WTC11 (cell line): Measurements from ENCODE around the gene NOTO. TPM values are rescaled to one million over a fixed set of nuclear protein-coding genes. Genes with fewer than 3 reads are reported as not detected.

ENCODE experiments used
- ATAC-seq: fragments of 200-7000 bp; cut with Tn5 transposase; 2 replicates; pipeline ENCODE4 v1.10.0; 2021; ENCODE audit warnings: mild to moderate bottlenecking, moderate library complexity
- CTCF ChIA-PET: fragments of 300-600 bp; sonication (Branson Sonifier 250); formaldehyde crosslinking; loops from one replicate; lab custom pipeline; 2021; ENCODE audit warnings: antibody characterized with exemption; lab: Charles Lee
- POLR2A ChIA-PET: fragments of 350-600 bp; sonication (Branson Sonifier 250); formaldehyde crosslinking; loops from one replicate; lab custom pipeline; 2021; ENCODE audit warnings: antibody characterized with exemption; lab: Charles Lee
- DNase-seq: peaks from one replicate; pipeline ENCODE4 v3.0.0; 2021; ENCODE audit warnings: low spot score
- H3K27ac Mint-ChIP-seq: 2 replicates; pipeline ENCODE4 v1.8.0; 2021; ENCODE audit warnings: mixed read lengths
- H3K27me3 Mint-ChIP-seq: 2 replicates; pipeline ENCODE4 v1.8.0; 2021; ENCODE audit warnings: low read depth, mild to moderate bottlenecking, moderate library complexity, mixed read lengths
- H3K36me3 Mint-ChIP-seq: 2 replicates; pipeline ENCODE4 v1.8.0; 2021; ENCODE audit warnings: mixed read lengths
- H3K4me1 Mint-ChIP-seq: 2 replicates; pipeline ENCODE4 v1.8.0; 2022; ENCODE audit warnings: mixed read lengths
- H3K4me3 Mint-ChIP-seq: 2 replicates; pipeline ENCODE4 v1.8.0; 2021; ENCODE audit warnings: mild to moderate bottlenecking, moderate library complexity, mixed read lengths
- H3K9me3 Mint-ChIP-seq: 2 replicates; pipeline ENCODE4 v1.8.0; 2021; ENCODE audit warnings: mixed read lengths
- AR ChIP-seq: fragments of 250-450 bp; sonication (Bioruptor Pico); IDR thresholded peaks from 2 replicates; pipeline ENCODE4 v1.9.0; 2021; ENCODE audit warnings: mild to moderate bottlenecking
- ATF3 ChIP-seq: sonication (generic); formaldehyde crosslinking; conservative IDR thresholded peaks from 2 replicates; pipeline ENCODE4 v1.8.1; 2022; ENCODE audit warnings: mild to moderate bottlenecking, missing genetic modification reagents
- CREM ChIP-seq: sonication (generic); formaldehyde crosslinking; IDR thresholded peaks from 2 replicates; pipeline ENCODE4 v1.8.1; 2022; ENCODE audit warnings: mild to moderate bottlenecking, missing genetic modification reagents, moderate library complexity
- CTCF ChIP-seq: fragments of 200-600 bp; IDR thresholded peaks from 2 replicates; pipeline ENCODE4 v1.8.0; 2022; ENCODE audit warnings: antibody characterized with exemption
- E2F4 ChIP-seq: sonication (generic); formaldehyde crosslinking; IDR thresholded peaks from 2 replicates; pipeline ENCODE4 v1.8.1; 2022; ENCODE audit warnings: low read depth, mild to moderate bottlenecking, moderate library complexity, missing genetic modification reagents, borderline replicate concordance
- ETV6 ChIP-seq: sonication (generic); formaldehyde crosslinking; IDR thresholded peaks from 2 replicates; pipeline ENCODE4 v1.8.1; 2022; ENCODE audit warnings: mild to moderate bottlenecking, missing genetic modification reagents
- GTF2I ChIP-seq: fragments of 250-450 bp; sonication (Bioruptor Pico); conservative IDR thresholded peaks from 2 replicates; pipeline ENCODE4 v1.4.0; 2021; ENCODE audit warnings: mild to moderate bottlenecking
- HMGA2 ChIP-seq: fragments of 250-450 bp; sonication (Bioruptor Pico); IDR thresholded peaks from 2 replicates; pipeline ENCODE4 v1.4.0; 2021; ENCODE audit warnings: mild to moderate bottlenecking, moderate library complexity
- JAZF1 ChIP-seq: fragments of 250-450 bp; sonication (Bioruptor Pico); IDR thresholded peaks from 2 replicates; pipeline ENCODE4 v1.9.0; 2021; ENCODE audit warnings: moderate library complexity, mild to moderate bottlenecking, inconsistent platforms
- NFYB ChIP-seq: sonication (generic); formaldehyde crosslinking; conservative IDR thresholded peaks from 2 replicates; pipeline ENCODE4 v1.8.0; 2022; ENCODE audit warnings: low read depth, missing genetic modification reagents
- OVOL2 ChIP-seq: fragments of 250-450 bp; sonication (Bioruptor Pico); IDR thresholded peaks from 2 replicates; pipeline ENCODE4 v1.9.0; 2021; ENCODE audit warnings: mild to moderate bottlenecking, borderline replicate concordance
- RORB ChIP-seq: fragments of 250-450 bp; sonication (Bioruptor Pico); IDR thresholded peaks from 2 replicates; pipeline ENCODE4 v1.9.0; 2021; ENCODE audit warnings: mild to moderate bottlenecking
- SMAD3 ChIP-seq: sonication (generic); formaldehyde crosslinking; IDR thresholded peaks from 2 replicates; pipeline ENCODE4 v1.8.0; 2022; ENCODE audit warnings: missing genetic modification reagents, mild to moderate bottlenecking, borderline replicate concordance
- SOX15 ChIP-seq: fragments of 250-450 bp; sonication (Bioruptor Pico); IDR thresholded peaks from 2 replicates; pipeline ENCODE4 v1.9.0; 2021; ENCODE audit warnings: mild to moderate bottlenecking
- STAT6 ChIP-seq: sonication (generic); formaldehyde crosslinking; conservative IDR thresholded peaks from 2 replicates; pipeline ENCODE4 v1.8.1; 2023; ENCODE audit warnings: mild to moderate bottlenecking, low read depth, missing genetic modification reagents, moderate library complexity
- TCF7 ChIP-seq: sonication (generic); formaldehyde crosslinking; IDR thresholded peaks from 2 replicates; pipeline ENCODE4 v1.8.0; 2022; ENCODE audit warnings: mild to moderate bottlenecking, low read depth, missing genetic modification reagents, moderate library complexity
- TP53 ChIP-seq: sonication (generic); formaldehyde crosslinking; IDR thresholded peaks from 2 replicates; pipeline ENCODE4 v1.8.1; 2023; ENCODE audit warnings: mild to moderate bottlenecking, missing genetic modification reagents
- ZBTB21 ChIP-seq: sonication (generic); formaldehyde crosslinking; IDR thresholded peaks from 2 replicates; pipeline ENCODE4 v1.8.1; 2023; ENCODE audit warnings: mild to moderate bottlenecking, missing genetic modification reagents, borderline replicate concordance
- total RNA-seq: library from RNA; stranded (reverse); gene quantifications from 3 replicates; pipeline ENCODE4 v1.2.3, GENCODE V29; 2021
- TF ChIP-seq, protein P1 (sequence below): fragments of 250-450 bp; sonication (Bioruptor Pico); IDR thresholded peaks from 2 replicates; pipeline ENCODE4 v2.1.2; 2022; ENCODE audit warnings: mild to moderate bottlenecking, moderate library complexity
- TF ChIP-seq, protein P2 (sequence below): sonication (generic); formaldehyde crosslinking; IDR thresholded peaks from 2 replicates; pipeline ENCODE4 v1.8.1; 2022; ENCODE audit warnings: missing genetic modification reagents, borderline replicate concordance
- TF ChIP-seq, protein P3 (sequence below): sonication (generic); formaldehyde crosslinking; IDR thresholded peaks from 2 replicates; pipeline ENCODE4 v1.8.0; 2022; ENCODE audit warnings: mild to moderate bottlenecking, missing genetic modification reagents
- TF ChIP-seq, protein P4 (sequence below): sonication (generic); formaldehyde crosslinking; IDR thresholded peaks from 2 replicates; pipeline ENCODE4 v1.8.0; 2022; ENCODE audit warnings: mild to moderate bottlenecking, missing genetic modification reagents

Gene NOTO
- total RNA-seq, 1 experiment from 2014 or later = 0.15 TPM

DNA sequence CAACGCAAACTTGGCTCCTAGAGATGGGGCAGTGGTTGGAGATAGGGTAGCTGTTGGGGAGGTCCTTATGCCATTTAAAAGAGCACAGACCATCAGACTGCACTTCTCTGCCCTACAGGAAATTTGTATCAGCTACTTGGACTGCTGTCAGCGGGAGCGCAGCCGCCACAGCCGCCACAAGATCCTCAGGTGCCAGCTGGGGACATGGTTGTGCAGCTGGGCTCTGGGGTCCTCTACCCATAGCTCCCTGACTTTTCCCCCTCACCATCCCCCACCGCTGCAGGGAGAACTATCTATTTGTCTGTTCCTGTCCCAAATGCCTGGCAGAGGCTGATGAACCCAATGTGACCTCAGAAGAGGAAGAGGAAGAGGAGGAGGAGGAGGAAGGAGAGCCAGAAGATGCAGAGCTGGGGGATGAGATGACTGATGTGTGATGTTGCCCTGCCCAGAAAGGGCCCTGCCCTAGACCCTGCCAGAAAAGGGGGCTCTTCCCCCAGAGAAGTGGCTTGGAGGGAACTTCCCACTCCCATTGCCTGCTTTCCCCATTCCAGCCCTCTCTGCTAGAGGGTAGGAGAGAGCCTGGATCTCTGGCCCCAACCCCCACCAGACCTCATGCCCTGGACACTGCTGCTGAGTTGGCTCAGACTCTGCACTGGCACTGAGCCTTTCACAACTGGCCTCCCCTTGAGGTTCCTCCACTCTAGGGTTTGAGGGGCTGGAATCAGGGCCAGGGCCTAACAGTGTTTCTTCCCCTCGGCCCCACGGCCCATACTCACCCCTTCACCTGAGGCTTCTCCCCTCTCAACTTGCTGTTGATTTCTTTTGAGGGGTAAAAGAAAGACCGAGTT, 23.4 kb downstream of the NOTO start:
- ChIA-PET CTCF (no interaction called here), POLR2A (no interaction called here)
- no peak for DNase-seq
- no peaks in the 10 kb centered on the region for H3K9me3 Mint-ChIP-seq
- no peaks in the 10 kb centered on the region for H3K4me1 Mint-ChIP-seq
- peaks cover 21% of the 10 kb centered on the region for H3K36me3 Mint-ChIP-seq
- H3K27ac Mint-ChIP-seq = no peak overlapping the region
- no peak for ATAC-seq
- no peak overlapping the region for H3K4me3 Mint-ChIP-seq
- TF ChIP-seq, protein P1, sequence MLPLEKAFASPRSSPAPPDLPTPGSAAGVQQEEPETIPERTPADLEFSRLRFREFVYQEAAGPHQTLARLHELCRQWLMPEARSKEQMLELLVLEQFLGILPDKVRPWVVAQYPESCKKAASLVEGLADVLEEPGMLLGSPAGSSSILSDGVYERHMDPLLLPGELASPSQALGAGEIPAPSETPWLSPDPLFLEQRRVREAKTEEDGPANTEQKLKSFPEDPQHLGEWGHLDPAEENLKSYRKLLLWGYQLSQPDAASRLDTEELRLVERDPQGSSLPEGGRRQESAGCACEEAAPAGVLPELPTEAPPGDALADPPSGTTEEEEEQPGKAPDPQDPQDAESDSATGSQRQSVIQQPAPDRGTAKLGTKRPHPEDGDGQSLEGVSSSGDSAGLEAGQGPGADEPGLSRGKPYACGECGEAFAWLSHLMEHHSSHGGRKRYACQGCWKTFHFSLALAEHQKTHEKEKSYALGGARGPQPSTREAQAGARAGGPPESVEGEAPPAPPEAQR (CRISPR knock-in tag) = no peak
- no peak for TF ChIP-seq ATF3 (CRISPR knock-in tag)
- no peak for TF ChIP-seq RORB (CRISPR knock-in tag)
- TF ChIP-seq SOX15 (CRISPR knock-in tag) = no peak
- TF ChIP-seq TCF7 = no peak
- TF ChIP-seq HMGA2 (CRISPR knock-in tag) = no peak
- no peak for TF ChIP-seq TP53 (CRISPR knock-in tag)
- TF ChIP-seq JAZF1 (CRISPR knock-in tag) = no peak
- TF ChIP-seq, protein P2, sequence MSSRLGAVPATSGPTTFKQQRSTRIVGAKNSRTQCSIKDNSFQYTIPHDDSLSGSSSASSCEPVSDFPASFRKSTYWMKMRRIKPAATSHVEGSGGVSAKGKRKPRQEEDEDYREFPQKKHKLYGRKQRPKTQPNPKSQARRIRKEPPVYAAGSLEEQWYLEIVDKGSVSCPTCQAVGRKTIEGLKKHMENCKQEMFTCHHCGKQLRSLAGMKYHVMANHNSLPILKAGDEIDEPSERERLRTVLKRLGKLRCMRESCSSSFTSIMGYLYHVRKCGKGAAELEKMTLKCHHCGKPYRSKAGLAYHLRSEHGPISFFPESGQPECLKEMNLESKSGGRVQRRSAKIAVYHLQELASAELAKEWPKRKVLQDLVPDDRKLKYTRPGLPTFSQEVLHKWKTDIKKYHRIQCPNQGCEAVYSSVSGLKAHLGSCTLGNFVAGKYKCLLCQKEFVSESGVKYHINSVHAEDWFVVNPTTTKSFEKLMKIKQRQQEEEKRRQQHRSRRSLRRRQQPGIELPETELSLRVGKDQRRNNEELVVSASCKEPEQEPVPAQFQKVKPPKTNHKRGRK (CRISPR knock-in tag) = no peak
- TF ChIP-seq, protein P3, sequence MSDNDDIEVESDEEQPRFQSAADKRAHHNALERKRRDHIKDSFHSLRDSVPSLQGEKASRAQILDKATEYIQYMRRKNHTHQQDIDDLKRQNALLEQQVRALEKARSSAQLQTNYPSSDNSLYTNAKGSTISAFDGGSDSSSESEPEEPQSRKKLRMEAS (CRISPR knock-in tag) = no peak
- no peak for TF ChIP-seq NFYB (CRISPR knock-in tag)
- TF ChIP-seq, protein P4, sequence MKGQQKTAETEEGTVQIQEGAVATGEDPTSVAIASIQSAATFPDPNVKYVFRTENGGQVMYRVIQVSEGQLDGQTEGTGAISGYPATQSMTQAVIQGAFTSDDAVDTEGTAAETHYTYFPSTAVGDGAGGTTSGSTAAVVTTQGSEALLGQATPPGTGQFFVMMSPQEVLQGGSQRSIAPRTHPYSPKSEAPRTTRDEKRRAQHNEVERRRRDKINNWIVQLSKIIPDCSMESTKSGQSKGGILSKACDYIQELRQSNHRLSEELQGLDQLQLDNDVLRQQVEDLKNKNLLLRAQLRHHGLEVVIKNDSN (CRISPR knock-in tag) = no peak
- no peak for TF ChIP-seq OVOL2 (CRISPR knock-in tag)
- no peak for TF ChIP-seq ZBTB21 (CRISPR knock-in tag)
- no peak for TF ChIP-seq CREM (CRISPR knock-in tag)
- TF ChIP-seq ETV6 (CRISPR knock-in tag) = no peak
- no peak for TF ChIP-seq STAT6 (CRISPR knock-in tag)
- no peak for TF ChIP-seq GTF2I (CRISPR knock-in tag)
- H3K27me3 Mint-ChIP-seq = no peaks in the 10 kb centered on the region

GRCh38 chr2:73227086-73227485, 24.7 kb downstream of the NOTO start:
- Mint-ChIP-seq H3K27me3 (no peaks in the 10 kb centered on the region), H3K36me3 (peaks cover 9% of the 10 kb centered on the region), H3K4me1 (no peaks in the 10 kb centered on the region), H3K9me3 (no peaks in the 10 kb centered on the region), H3K27ac (no peak overlapping the region), H3K4me3 (no peak overlapping the region)
- ATAC-seq (no peak), DNase-seq (no peak)
- POLR2A ChIA-PET = no interaction called here
- CTCF ChIA-PET = no interaction called here
- TF ChIP-seq CTCF = no peak
- TF ChIP-seq RORB (CRISPR knock-in tag) = no peak
- TF ChIP-seq AR (CRISPR knock-in tag) = no peak
- TF ChIP-seq CREM (CRISPR knock-in tag) = no peak
- no peak for TF ChIP-seq ETV6 (CRISPR knock-in tag)
- TF ChIP-seq E2F4 (CRISPR knock-in tag) = no peak
- TF ChIP-seq SMAD3 = no peak
